ENCODE data around the gene TBC1D16.
A peak's percentile ranks its signal among the peaks of the same experiment; 100 is the strongest.

TBC1D16 gene

DNA sequence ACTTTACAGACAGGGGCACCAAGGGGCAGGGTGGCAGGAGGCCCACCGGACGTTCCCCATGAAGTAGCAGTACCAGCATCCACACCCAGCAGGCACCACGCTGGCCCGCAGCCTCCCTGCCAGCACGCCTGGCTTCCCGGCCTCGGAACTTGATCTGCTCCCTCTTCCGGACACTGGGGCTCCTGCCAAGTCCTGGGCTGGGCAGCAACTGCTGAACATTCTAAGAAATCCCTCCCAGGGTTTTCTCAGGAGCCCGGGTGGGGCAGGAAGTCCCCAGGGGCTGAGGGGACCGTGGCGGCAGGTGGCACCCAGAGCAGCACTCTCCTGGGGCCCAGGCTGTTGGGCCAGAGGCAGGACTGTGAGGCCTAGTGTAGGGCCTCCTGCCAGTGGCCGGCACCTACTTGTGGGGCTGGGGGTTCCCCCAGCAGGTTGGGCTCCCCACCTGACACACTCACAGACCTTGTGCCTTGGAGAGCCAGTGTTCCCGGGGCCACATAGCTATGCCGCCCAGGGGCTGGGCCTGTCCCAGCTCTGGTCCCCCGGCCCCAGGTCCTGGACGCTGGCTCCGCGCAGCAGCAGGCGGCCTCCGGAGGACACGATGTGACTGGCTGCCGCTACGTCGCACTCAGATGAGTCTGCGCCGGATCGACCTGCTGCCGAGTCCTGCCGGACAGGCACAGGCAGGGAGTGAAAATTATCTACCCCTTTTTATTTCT lies 110.3 kb downstream of the TBC1D16 start:
- no peak for DNase-seq

DNA sequence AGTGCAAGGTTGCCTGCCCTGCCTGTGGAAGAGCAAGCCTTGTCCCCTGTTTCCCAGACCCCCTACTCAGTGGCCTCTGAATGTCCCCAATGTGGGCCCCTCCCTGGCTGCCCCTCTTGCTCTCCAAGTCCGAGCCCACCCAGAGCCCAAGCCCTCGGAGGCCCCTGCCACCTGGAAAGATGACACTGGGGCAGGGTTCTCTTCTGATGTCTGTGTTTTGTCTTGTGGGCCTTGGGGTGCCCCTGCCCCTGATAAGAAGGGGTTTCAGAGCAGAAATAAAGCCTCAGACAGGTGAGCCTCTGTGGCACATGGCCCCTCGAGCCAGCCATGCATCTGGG lies 111.1 kb downstream of the TBC1D16 start:
- no peak for DNase-seq

GRCh38 chr17:79923974-79924638 lies 111.6 kb downstream of the TBC1D16 start:
- peak in 1 of 2 experiments; percentile 29 for DNase-seq

- DNase-seq: no peak
These were observed 112.9 kb downstream of the TBC1D16 start for GRCh38 chr17:79922798-79923197.

DNA sequence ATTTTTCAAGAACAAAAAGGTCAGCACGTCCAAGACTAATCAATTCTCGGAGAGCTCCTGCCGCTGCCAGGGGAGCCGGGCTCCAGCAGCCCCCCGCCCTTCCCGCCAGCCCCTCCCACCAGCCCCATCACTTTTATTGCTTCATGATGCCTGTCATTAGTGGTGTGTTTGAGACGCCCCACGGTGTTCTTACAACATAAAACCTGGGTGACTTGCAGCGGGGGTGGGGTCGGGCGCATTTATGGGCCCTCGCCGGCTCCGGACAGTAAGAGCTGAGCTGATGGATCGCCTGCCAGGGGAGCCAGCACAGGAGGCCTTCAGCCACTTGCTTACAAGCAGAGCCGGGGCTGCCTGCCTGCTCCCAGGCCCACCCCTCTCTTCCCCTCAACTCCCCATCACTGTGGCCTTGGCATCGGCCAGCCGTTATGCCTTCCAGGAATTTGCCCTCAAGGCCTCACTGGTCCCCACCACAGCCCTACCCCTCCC lies 113.5 kb downstream of the TBC1D16 start:
- no peak for DNase-seq

- DNase-seq: no peak
These were observed 114.1 kb downstream of the TBC1D16 start for GRCh38 chr17:79921411-79922115.

DNA sequence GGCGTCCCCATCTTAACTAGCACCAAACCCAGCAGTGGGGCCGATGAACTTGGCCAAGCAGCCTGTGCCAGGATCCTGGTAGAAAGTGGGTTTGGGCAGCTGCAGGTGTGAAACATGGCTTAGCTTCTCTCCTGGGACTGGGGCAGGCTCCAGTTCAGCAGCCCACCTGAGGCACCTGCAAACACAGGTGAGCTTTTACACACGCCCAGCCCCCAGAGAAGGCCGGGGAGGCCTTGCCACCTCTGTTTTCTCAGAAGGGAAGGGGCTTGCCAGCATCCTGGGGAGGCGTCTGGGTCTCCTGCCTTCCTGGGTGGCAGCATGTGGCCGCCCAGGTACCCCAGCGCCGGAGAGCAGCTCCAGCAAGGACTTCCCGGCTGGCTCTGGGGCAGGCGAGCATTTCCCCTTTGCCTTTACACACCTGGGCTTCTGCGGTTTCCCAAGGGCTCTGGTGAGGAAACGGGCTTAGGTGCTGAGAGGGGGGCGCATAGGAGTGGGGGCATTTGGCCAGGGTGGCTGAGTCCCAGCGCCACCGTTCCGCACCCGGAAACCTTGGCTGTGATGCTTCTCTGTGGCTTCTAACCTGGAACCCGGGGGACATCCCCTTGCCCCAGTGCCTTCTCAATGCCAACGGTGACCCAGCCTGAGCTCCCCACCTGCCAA lies 114.8 kb downstream of the TBC1D16 start:
- DNase-seq: no peak

- DNase-seq: no peak
These were observed 115.6 kb downstream of the TBC1D16 start for GRCh38 chr17:79919862-79920720.

- DNase-seq: no peak
These were observed 116.5 kb downstream of the TBC1D16 start for GRCh38 chr17:79919164-79919585.

- no peak for DNase-seq
These were observed 117.0 kb downstream of the TBC1D16 start for GRCh38 chr17:79918581-79919163.

- no peak for DNase-seq
These were observed 117.7 kb downstream of the TBC1D16 start for GRCh38 chr17:79917902-79918484.

GRCh38 chr17:79916991-79917901 lies 118.4 kb downstream of the TBC1D16 start:
- DNase-seq: no peak

DNA sequence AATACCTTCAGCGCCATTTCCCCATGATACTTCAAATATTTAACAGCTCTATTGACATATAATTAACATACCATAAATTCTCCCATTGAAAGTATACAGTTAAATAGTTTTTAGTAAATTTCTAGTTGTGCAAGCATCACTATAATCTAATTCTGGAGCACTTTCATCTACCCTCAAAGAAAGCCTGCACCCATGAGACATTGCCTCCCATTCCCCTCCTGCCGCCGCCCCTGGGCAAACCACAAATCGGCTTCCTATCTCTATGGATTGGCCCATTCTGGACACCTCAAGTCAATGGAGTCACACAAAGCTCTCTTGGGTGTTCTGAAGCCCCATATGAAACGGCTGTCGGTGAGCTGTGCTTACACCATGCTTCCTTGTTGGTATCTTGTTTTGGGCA lies 119.2 kb downstream of the TBC1D16 start:
- DNase-seq: no peak

DNA sequence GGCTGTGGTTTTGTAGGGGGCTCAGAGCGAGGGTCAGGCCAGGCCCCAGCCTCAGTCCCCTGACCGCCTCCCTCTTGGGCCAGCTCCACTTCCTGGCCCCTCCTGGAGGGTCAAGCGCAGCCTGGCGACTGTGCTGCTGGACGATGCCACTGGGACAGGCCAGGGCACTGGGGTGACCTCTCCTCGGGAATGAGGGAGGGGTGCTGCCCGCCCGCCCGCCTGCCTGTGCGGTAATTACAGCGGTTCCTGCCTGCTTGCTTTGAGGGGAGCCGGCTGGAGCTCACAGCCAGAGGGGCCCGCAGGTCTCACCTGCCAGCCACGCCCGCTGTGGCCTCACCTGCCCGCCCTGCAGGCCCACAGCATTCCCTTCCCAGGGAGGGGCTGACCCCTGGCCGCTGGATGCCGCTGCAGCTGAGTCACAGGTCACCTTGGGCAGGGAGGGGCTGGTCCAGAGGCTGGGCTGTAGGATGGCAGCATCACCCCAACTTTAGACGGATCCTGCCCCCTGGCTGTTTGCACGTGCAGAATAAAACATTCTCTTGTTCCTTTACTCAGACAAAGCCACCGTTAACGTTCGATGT lies 119.7 kb downstream of the TBC1D16 start:
- DNase-seq: no peak

DNA sequence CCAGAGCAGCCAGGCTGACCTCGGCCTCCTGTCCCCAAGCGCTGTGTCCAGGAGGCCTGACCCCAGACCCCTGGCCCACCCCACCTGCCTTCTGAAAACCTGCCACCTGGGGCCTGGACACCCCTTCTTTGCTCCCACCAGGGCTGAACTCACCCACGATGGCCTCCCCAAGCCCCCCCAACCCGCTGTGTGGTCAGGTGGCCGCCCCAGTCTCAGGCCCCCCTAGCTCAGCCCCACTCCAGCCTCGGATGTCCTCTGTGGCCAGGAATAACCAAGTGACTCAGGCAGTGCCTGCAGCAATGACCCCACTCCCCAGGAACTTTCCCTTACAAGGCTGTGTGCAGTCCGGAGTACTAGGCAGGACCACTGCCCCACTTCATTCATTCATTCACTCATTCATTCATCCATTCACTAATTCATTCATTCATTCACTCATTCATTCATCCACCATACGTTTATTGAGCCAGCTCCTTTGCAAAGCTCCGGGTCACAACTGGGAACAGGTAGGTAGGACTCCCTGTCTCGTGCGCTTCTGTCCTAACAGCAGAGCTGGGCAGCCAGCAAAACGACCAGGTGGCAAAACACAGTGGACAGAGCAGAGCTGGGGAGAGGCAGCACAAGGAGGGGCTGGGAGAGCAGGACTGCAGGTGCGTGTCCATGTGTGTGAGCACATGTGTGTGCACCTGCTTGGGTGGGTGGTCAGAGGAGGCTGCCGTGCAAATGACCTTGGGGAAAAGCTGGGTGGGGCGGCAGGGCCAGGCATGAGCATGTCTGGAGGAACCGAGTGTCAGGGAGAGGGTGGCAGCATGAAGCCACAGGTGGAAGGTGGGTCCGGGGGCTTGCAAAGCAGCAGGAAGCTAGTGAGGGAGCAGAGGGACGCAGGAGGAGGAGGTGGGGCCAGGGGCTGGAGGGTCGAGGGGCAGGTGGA lies 120.6 kb downstream of the TBC1D16 start:
- no peak for DNase-seq

DNA sequence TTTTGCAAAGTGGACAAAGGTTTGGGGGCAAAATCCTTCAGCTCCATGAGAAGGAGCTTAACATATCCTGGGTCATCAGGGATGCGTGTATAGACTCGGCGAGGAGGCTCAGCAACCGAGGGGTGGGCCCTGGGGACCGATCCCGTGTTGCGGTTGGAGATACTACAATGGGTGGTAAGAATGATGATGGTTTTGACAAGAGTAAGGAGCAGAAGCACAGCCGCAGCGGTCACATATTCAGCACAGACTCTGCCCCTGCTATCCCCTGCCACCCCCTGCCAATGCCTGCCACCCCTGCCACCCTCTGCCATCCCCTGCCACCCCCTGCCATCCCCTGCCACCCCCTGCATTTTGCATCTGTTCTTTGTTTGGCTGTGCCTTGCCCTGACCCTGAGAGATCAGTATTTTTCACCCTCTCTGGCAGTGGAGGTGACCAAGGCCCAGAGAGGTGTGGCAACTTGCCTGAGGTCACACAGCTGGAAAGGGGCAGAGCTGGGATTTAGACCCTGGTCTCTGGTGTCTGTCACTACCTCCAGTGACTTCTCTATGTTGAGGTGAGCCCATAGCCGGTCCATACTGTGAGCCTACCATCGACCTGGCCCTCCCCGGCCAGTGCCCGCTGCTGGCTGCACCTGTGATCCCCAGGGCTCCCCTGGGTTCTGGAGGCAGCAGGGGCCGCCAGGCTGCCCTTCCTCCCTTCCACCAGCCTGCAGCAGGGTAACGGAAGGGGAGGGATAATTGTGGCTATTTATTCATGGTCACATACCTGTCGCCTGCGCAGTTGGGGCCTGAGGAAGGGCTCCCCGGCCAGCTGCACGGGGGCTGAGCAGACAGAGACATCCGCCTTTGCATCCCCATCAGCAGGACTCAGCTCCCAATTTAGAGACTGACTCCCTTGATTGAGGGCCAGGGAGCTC lies 121.5 kb downstream of the TBC1D16 start:
- no peak for DNase-seq

GRCh38 chr17:79913451-79913850 lies 122.2 kb downstream of the TBC1D16 start:
- no peak for DNase-seq
